GM12878 (cell line): ENCODE results near the gene CFAP54. TPM values are rescaled to one million over a fixed set of nuclear protein-coding genes. Genes with fewer than 3 reads are reported as not detected.

ENCODE experiments used
- IRF3 ChIP-seq: fragments of 450-650 bp; IDR thresholded peaks from 2 replicates; pipeline ENCODE4 v1.6.1; 2014; ENCODE audit warnings: mild to moderate bottlenecking
- SUPT20H ChIP-seq: IDR thresholded peaks from 2 replicates; pipeline ENCODE4 v1.6.1; 2011; ENCODE audit warnings: low read depth, mild to moderate bottlenecking, low read length, moderate library complexity, borderline replicate concordance; ENCODE audit not compliant: control insufficient read depth
- polyA plus RNA-seq, 11 experiments: library from polyadenylated mRNA; depleted of rRNA in 4 of 11; unstranded in 6 of 11; stranded (reverse) in 5 of 11; fragments of >200 nt; fragmentation: Nextera tagmentation in 4 of 11; fragmentation: Illumina TruSeq in 1 of 11; extraction: Ambion mirVana in 4 of 11; extraction: Trizol in 1 of 11; gene quantifications; 1 replicate in 1 of 11; 2 replicates in 10 of 11; pipeline versions ENCODE4 v1.2.1 to v1.2.3, GENCODE V29; 2011 to 2016; ENCODE audit warnings: inconsistent platforms in 2 of 11, missing spikeins in 2 of 11, low read depth in 1 of 11
- total RNA-seq, 4 experiments: library from RNA; depleted of rRNA in 3 of 4; stranded (reverse); fragments of >200 nt in 3 of 4; fragmentation: Illumina TruSeq in 1 of 4; extraction: Trizol in 1 of 4; gene quantifications; 2 replicates each; pipeline versions ENCODE4 v1.2.1 to v1.2.3, GENCODE V29; 2013 to 2021
- TF ChIP-seq, protein P1 (sequence below): fragments of 450-650 bp; formaldehyde crosslinking; IDR thresholded peaks from 2 replicates; pipeline ENCODE4 v1.4.0; 2022; ENCODE audit warnings: mild to moderate bottlenecking, moderate library complexity
- TF ChIP-seq, protein P2 (sequence below): fragments of 450-650 bp; formaldehyde crosslinking; IDR thresholded peaks from 2 replicates; pipeline ENCODE4 v1.5.0; 2022; ENCODE audit warnings: mild to moderate bottlenecking, missing genetic modification characterization

The CFAP54 gene
- total and polyA plus RNA-seq, 10 of the 15 experiments (the other 5 are each of a cell fraction or from before 2014, with no cell fraction given): 0.19 to 1.5 (median 0.56) TPM

- TF ChIP-seq, protein P1, sequence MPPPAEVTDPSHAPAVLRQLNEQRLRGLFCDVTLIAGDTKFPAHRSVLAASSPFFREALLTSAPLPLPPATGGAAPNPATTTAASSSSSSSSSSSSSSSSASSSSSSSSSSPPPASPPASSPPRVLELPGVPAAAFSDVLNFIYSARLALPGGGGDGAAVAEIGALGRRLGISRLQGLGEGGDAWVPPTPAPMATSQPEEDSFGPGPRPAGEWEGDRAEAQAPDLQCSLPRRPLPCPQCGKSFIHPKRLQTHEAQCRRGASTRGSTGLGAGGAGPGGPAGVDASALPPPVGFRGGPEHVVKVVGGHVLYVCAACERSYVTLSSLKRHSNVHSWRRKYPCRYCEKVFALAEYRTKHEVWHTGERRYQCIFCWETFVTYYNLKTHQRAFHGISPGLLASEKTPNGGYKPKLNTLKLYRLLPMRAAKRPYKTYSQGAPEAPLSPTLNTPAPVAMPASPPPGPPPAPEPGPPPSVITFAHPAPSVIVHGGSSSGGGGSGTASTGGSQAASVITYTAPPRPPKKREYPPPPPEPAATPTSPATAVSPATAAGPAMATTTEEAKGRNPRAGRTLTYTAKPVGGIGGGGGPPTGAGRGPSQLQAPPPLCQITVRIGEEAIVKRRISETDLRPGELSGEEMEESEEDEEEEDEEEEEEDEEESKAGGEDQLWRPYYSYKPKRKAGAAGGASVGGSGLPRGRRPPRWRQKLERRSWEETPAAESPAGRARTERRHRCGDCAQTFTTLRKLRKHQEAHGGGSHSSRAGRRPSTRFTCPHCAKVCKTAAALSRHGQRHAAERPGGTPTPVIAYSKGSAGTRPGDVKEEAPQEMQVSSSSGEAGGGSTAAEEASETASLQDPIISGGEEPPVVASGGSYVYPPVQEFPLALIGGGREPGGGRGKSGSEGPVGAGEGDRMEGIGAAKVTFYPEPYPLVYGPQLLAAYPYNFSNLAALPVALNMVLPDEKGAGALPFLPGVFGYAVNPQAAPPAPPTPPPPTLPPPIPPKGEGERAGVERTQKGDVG (CRISPR knock-in tag): no peak
- TF ChIP-seq IRF3 (no peak), SUPT20H (no peak)
- TF ChIP-seq, protein P2, sequence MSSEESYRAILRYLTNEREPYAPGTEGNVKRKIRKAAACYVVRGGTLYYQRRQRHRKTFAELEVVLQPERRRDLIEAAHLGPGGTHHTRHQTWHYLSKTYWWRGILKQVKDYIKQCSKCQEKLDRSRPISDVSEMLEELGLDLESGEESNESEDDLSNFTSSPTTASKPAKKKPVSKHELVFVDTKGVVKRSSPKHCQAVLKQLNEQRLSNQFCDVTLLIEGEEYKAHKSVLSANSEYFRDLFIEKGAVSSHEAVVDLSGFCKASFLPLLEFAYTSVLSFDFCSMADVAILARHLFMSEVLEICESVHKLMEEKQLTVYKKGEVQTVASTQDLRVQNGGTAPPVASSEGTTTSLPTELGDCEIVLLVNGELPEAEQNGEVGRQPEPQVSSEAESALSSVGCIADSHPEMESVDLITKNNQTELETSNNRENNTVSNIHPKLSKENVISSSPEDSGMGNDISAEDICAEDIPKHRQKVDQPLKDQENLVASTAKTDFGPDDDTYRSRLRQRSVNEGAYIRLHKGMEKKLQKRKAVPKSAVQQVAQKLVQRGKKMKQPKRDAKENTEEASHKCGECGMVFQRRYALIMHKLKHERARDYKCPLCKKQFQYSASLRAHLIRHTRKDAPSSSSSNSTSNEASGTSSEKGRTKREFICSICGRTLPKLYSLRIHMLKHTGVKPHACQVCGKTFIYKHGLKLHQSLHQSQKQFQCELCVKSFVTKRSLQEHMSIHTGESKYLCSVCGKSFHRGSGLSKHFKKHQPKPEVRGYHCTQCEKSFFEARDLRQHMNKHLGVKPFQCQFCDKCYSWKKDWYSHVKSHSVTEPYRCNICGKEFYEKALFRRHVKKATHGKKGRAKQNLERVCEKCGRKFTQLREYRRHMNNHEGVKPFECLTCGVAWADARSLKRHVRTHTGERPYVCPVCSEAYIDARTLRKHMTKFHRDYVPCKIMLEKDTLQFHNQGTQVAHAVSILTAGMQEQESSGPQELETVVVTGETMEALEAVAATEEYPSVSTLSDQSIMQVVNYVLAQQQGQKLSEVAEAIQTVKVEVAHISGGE (CRISPR knock-in tag): no peak
Observed at GRCh38 chr12:96548384-96548783, 59.0 kb downstream of the CFAP54 start (continued).
